ENCODE results near the gene GBE1.

GBE1 gene

GRCh38 chr3:81692766-81693165, 68.7 kb downstream of the GBE1 start:
- H3K9me3 Mint-ChIP-seq: no peaks in the 10 kb centered on the region
- H3K4me1 Mint-ChIP-seq: no peaks in the 10 kb centered on the region
- peaks cover 6% of the 10 kb centered on the region for H3K36me3 Mint-ChIP-seq
- H3K4me3 Mint-ChIP-seq: no peak overlapping the region
- H3K27ac Mint-ChIP-seq: no peak overlapping the region
- H3K27me3 Mint-ChIP-seq: no peaks in the 10 kb centered on the region

DNA sequence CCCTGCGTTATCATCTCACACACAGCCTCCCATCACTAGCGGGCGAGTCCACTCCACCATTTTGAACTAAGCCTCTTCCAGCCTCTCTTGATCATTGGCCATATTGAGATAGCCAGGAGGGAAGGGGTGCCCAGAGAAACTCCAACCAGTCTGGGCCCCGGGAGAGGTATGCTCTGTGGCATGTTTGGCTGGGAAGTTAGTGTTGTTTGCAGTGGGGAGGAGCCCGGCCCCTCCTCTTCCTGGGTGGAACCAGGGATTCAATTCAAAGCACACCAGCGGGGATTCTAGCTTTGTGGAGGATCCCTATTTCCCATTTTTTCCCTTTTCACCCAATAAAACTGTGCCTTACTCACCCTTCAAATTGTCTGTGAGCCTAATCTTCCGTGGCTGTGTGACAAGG, 71.8 kb downstream of the GBE1 start:
- no peak overlapping the region for H3K4me3 Mint-ChIP-seq
- H3K9me3 Mint-ChIP-seq: no peaks in the 10 kb centered on the region
- no peak overlapping the region for H3K27ac Mint-ChIP-seq
- H3K4me1 Mint-ChIP-seq: no peaks in the 10 kb centered on the region
- H3K27me3 Mint-ChIP-seq: no peaks in the 10 kb centered on the region
- peaks cover 13% of the 10 kb centered on the region for H3K36me3 Mint-ChIP-seq

DNA sequence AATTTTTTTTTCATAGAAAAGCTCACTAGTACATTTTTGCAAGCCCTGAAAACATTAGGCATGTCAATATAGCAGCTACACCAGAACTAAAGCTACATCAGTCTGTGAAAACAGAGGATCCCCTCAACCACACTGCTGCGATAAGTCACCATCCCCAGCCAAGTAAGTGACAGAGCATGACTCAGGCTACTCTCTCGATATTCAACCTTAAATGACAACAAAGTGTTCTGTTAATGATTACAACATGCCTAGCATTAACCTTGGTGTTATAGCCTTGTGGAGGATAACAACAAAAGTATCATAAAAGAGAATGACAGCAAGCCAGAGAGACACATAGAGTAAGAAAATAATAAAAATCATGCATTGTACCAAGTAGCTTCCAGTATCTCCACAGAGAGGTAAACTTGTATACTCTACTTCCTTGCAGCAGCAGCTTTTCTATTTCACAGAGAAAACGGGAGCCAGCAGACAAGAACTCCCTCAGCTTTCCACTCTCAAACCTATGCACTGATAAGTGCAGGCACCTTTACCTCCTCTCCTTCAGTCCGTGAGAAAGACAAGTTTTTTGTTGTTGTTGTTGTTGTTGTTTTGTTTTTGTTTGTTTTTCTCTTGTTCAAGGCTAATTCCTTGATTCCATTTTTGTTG, 76.6 kb downstream of the GBE1 start:
- H3K27me3 Mint-ChIP-seq: no peaks in the 10 kb centered on the region

GRCh38 chr3:81676706-81677456, 84.6 kb downstream of the GBE1 start:
- Mint-ChIP-seq H3K4me1 (no peaks in the 10 kb centered on the region), H3K4me3 (no peak overlapping the region), H3K9me3 (no peaks in the 10 kb centered on the region), H3K36me3 (peaks cover 10% of the 10 kb centered on the region), H3K27me3 (no peaks in the 10 kb centered on the region), H3K27ac (no peak overlapping the region)

More for the DNA sequence above, 76.6 kb downstream of the GBE1 start:
- Mint-ChIP-seq H3K36me3 (peaks cover 17% of the 10 kb centered on the region), H3K27ac (no peak overlapping the region), H3K4me3 (no peak overlapping the region), H3K4me1 (no peaks in the 10 kb centered on the region), H3K9me3 (no peaks in the 10 kb centered on the region)

DNA sequence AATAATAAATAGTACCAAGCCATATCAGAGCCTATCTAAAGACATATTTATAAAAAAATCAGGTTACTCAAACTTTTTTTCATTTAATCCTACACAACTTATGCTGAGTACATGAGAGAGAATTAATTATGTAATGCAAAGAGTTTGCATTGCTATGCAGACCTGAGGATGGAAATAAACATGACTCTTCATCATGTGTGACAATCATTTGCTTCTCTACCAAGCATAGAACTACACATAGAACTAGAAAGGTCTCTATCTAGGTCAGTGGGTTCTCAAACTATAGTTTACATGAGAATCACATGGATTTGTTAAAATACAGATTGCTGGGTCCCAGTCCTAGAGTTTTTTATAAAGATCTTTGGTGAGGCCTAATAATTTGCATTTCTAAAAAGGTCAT, 86.8 kb downstream of the GBE1 start:
- Mint-ChIP-seq H3K36me3 (peaks cover 4% of the 10 kb centered on the region), H3K9me3 (no peaks in the 10 kb centered on the region), H3K4me3 (no peak overlapping the region), H3K27ac (no peak overlapping the region), H3K4me1 (no peaks in the 10 kb centered on the region), H3K27me3 (no peaks in the 10 kb centered on the region)

GRCh38 chr3:81668283-81668682, 93.2 kb downstream of the GBE1 start:
- Mint-ChIP-seq H3K36me3 (peaks cover 4% of the 10 kb centered on the region), H3K27ac (no peak overlapping the region), H3K9me3 (no peaks in the 10 kb centered on the region), H3K4me3 (no peak overlapping the region), H3K4me1 (no peaks in the 10 kb centered on the region), H3K27me3 (no peaks in the 10 kb centered on the region)

GRCh38 chr3:81666502-81667121, 94.8 kb downstream of the GBE1 start:
- no peak overlapping the region for H3K4me3 Mint-ChIP-seq
- H3K27ac Mint-ChIP-seq: no peak overlapping the region
- H3K27me3 Mint-ChIP-seq: no peaks in the 10 kb centered on the region
- H3K9me3 Mint-ChIP-seq: no peaks in the 10 kb centered on the region
- peaks cover 4% of the 10 kb centered on the region for H3K36me3 Mint-ChIP-seq
- H3K4me1 Mint-ChIP-seq: no peaks in the 10 kb centered on the region

DNA sequence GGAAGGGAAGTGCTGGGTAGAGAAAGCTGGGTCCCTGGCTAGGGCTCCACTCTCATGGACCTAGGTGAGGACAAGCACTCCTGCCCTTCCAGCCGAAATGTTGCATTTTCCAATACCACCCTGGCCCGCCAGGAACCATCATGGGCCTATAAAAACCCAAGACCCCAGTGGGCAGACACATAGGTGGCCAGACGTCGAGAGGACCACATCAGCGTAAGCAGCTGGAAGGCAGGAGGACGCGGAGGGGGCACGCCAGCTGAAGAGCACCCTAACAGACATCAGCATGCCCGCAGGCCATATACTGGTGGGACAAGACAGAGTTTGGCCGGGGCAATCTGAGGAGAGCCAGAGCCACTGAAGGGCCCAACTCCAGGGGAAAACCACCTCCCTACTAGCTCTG, 98.3 kb downstream of the GBE1 start:
- peaks cover 3% of the 10 kb centered on the region for H3K36me3 Mint-ChIP-seq
- no peaks in the 10 kb centered on the region for H3K27me3 Mint-ChIP-seq
- H3K4me1 Mint-ChIP-seq: no peaks in the 10 kb centered on the region
- no peak overlapping the region for H3K4me3 Mint-ChIP-seq
- H3K9me3 Mint-ChIP-seq: no peaks in the 10 kb centered on the region
- H3K27ac Mint-ChIP-seq: no peak overlapping the region

DNA sequence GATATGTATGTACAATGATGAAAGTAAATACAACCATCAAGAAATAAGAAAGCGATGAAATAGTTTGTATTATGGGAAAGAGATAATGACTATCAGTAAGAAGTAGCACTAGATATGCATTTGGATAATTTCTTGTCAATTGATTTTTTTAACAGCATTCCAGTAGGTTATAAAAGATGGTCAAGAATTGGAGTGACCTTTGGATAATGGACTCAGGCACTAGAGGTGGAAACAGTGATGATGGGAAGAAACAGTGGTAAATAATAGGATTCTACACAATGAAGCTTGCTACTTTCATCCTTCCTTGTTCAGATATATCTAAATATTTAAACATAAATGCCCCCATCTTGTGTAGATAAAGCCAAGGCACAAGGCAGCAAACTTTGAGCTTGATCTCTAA, 101.4 kb downstream of the GBE1 start:
- Mint-ChIP-seq H3K9me3 (no peaks in the 10 kb centered on the region), H3K27me3 (no peaks in the 10 kb centered on the region), H3K27ac (no peak overlapping the region), H3K4me1 (no peaks in the 10 kb centered on the region), H3K4me3 (no peak overlapping the region), H3K36me3 (peaks cover 1% of the 10 kb centered on the region)

GRCh38 chr3:81658322-81658997, 103.0 kb downstream of the GBE1 start:
- Mint-ChIP-seq H3K36me3 (peaks cover 1% of the 10 kb centered on the region), H3K27ac (no peak overlapping the region), H3K9me3 (no peaks in the 10 kb centered on the region), H3K27me3 (no peaks in the 10 kb centered on the region), H3K4me3 (no peak overlapping the region), H3K4me1 (no peaks in the 10 kb centered on the region)

DNA sequence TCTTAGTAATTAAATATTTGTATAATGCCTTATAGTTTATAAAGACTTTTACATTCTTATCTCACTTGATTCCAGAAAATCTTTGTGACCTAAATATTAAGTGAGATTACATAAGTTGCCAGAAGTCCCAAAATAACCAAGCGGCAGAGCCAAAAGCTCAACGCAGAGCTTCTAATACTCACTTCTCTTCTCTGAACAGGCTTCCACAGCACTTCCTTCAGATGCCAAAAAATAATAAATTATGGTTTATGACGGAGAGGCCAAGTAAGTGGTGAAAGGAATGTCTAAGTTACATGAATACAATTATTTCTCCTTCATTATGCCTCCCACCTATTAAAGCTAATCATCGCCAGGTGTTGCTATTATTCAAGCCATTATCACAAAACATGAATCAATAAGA, 110.3 kb downstream of the GBE1 start:
- Mint-ChIP-seq H3K27me3 (no peaks in the 10 kb centered on the region), H3K36me3 (peaks cover 4% of the 10 kb centered on the region), H3K4me1 (no peaks in the 10 kb centered on the region), H3K9me3 (no peaks in the 10 kb centered on the region), H3K4me3 (no peak overlapping the region), H3K27ac (no peak overlapping the region)

DNA sequence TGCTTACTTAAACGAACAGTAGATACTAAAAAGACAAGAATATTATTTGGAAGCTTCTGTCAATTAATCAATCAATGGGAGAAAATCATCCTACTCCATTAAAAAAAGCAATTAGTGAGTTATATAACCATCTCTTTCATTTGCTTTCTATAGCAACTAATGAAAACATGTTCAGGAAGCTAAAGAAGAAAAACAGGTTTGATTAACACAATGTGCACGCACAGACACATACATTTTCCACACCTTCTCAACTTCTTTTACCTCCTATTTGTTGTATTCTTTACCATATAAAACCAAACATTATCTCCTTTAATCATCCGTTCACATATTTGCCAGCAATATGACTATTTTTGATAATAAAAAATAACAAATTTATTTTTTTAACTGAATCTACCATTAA, 111.3 kb downstream of the GBE1 start:
- H3K27me3 Mint-ChIP-seq: no peaks in the 10 kb centered on the region
- no peaks in the 10 kb centered on the region for H3K9me3 Mint-ChIP-seq
- H3K4me1 Mint-ChIP-seq: no peaks in the 10 kb centered on the region
- H3K4me3 Mint-ChIP-seq: no peak overlapping the region
- peaks cover 4% of the 10 kb centered on the region for H3K36me3 Mint-ChIP-seq
- no peak overlapping the region for H3K27ac Mint-ChIP-seq

GRCh38 chr3:81645248-81645647, 116.2 kb downstream of the GBE1 start:
- Mint-ChIP-seq H3K36me3 (peaks cover 3% of the 10 kb centered on the region), H3K27ac (no peak overlapping the region), H3K27me3 (no peaks in the 10 kb centered on the region), H3K4me1 (no peaks in the 10 kb centered on the region), H3K9me3 (no peaks in the 10 kb centered on the region), H3K4me3 (no peak overlapping the region)

GRCh38 chr3:81643721-81644120, 117.7 kb downstream of the GBE1 start:
- Mint-ChIP-seq H3K36me3 (peaks cover 8% of the 10 kb centered on the region), H3K27ac (no peak overlapping the region), H3K4me3 (no peak overlapping the region), H3K9me3 (no peaks in the 10 kb centered on the region), H3K4me1 (no peaks in the 10 kb centered on the region), H3K27me3 (no peaks in the 10 kb centered on the region)

- Mint-ChIP-seq H3K27me3 (no peaks in the 10 kb centered on the region), H3K4me3 (no peak overlapping the region), H3K4me1 (no peaks in the 10 kb centered on the region), H3K9me3 (no peaks in the 10 kb centered on the region), H3K27ac (no peak overlapping the region), H3K36me3 (peaks cover 10% of the 10 kb centered on the region)
Measured at GRCh38 chr3:81638480-81638879, 123.0 kb downstream of the GBE1 start.

GRCh38 chr3:81632659-81633058, 128.8 kb downstream of the GBE1 start:
- Mint-ChIP-seq H3K4me3 (no peak overlapping the region), H3K27ac (no peak overlapping the region), H3K4me1 (no peaks in the 10 kb centered on the region), H3K9me3 (no peaks in the 10 kb centered on the region), H3K36me3 (peaks cover 17% of the 10 kb centered on the region), H3K27me3 (no peaks in the 10 kb centered on the region)

All from activated naive CD4-positive, alpha-beta T cell treated with anti-CD3 and anti-CD28 coated beads, Interleukin-2, amount 50 U/mL, for 24 hours (primary cell).